COR-L47 (cell line): ENCODE results near the gene ZNF785.
"Not testable (repeated sequence)": the region's sequence is repeated elsewhere in the genome, so short reads cannot be mapped to it uniquely, and the experiment has no call there.

Source experiments
- DNase-seq: peaks from one replicate; lab custom pipeline; 2025; lab: John Stamatoyannopoulos, UW

ZNF785 gene

DNA sequence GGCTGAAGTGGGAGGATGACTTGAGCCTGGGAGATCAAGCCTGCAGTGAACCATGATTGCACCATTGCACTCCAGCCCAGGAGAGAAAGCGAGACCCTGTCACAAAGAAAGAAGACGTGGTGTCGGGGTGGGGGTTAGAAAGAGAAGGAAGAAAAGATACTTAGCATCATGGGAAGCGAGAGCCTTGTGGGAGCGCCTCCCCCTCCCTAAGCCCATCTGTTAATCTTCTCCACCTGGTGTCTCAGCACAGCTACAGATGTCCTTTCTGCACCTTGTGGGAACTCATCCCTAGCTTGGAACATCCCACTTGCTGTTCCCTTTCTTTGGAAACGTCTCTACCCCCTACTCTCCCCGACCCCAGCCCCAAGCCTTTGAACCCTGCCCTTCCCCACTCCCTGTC lies 20.0 kb downstream of the ZNF785 start:
- no peak for DNase-seq

- DNase-seq: no peak
Observed at GRCh38 chr16:30562021-30562420, 23.5 kb downstream of the ZNF785 start.

DNA sequence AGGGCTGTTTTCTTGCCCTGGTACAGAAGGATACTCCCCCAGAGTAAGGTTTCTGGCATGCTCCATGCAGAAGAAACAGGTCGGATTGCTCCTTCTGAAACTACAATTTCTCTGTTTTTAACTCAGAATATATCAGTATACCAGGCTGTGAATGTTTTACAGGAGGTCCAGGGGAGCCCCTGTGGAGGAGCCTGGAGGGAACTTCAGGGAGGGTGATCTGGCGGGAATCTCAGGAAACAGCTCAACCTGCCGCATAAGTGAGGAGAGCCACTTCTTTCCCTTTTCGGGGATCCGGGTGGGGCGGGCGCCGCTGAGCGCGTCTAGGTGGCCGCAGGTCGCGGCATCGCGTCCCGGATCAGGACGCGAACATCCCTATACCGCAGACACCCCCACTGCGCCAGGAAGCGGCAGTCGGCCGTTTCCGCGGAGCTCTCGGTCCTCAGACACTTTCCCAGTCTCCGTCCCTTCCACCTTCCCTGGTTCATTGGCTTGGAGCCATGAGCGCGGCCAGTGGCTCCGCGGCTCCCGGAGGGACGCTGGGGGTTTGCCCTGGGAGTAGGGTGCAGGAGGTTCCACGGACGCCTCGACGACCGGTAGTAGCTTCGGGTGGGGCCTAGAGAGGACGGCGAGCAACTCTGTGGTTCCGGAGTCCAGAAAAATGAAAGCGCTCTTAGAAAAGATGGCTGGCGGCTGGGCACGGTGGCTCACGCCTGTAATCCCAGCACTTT lies 24.2 kb downstream of the ZNF785 start:
- no peak for DNase-seq

DNA sequence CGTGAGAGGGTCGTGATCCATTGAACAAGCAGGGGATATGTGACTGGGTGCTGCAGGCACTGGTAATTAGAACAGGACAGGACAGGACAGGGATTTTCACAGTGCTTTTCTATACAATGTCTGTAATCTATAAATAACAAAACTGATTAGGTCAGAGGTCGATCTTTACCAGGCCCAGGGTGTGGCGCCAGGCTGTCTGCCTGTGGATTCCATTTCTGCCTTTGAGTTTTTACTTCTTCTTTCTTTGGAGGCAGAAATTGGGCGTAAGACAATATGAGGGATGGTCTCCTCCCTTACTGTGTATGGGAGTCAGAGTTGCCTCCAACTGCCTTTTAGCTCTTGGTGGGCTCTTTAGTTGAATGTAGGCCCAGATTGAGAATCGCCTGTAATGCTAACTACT lies 25.8 kb downstream of the ZNF785 start:
- no peak for DNase-seq

- DNase-seq: no peak
Observed at GRCh38 chr16:30558789-30559377, 26.6 kb downstream of the ZNF785 start.

GRCh38 chr16:30557957-30558788 lies 27.3 kb downstream of the ZNF785 start, which contains the start of gene ZNF764:
ZNF764 (minus strand) TSS chr16:30558374; CDS start chr16:30558182, 192 bp downstream.
- peak; percentile 97 for DNase-seq

DNA sequence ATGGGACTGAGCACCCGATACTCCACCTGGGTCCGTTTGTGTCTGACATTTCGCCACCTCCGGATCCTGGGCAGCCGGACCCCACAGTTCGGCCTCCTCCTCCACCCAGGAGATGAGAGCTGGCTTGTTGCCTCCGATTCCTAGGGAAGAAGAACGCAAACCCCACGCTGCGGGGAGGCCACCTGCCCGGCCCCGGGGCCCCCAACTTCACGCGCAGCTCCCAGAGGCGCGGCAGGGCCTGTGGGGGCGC lies 27.9 kb downstream of the ZNF785 start:
- no peak for DNase-seq

- DNase-seq: no peak
Observed at GRCh38 chr16:30556125-30556473, 29.4 kb downstream of the ZNF785 start.

DNA sequence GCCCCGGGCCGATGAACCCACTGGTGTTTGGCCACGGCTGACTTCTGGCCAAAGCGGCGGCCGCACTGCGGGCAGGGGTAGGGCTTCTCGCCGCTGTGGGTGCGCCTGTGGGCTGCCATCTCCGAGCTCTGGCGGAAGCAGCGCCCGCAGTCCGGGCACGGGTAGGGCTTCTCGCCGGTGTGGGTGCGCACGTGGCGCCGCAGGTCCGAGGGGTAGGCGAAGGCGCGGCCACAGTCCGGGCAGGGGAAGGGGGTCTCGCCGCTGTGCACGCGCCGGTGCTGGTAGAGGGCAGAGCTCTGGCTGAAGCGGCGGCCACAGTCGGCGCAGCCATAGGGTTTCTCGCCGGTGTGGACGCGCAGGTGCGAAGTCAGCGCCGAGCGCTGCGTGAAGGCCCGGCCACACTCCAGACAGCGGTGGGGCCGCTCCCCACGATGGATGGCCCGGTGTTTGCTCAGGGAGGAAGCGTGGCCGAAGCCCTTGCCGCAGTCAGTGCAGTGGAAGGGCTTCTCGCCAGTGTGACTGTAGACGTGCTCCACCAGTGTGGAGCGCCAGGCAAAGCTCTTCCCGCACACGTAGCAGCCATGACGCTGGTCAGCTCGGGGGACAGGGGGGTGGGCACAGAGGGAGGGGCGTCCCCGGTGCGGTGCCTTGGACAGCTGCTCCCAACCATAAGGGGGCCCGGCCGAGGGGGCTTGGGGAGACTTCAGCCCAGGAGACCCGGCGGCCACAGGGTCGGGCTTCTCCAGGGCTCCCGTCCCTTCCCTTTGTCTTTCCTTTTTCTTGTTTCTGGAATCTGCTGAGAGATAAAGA lies 30.0 kb downstream of the ZNF785 start:
- no peak for DNase-seq

DNA sequence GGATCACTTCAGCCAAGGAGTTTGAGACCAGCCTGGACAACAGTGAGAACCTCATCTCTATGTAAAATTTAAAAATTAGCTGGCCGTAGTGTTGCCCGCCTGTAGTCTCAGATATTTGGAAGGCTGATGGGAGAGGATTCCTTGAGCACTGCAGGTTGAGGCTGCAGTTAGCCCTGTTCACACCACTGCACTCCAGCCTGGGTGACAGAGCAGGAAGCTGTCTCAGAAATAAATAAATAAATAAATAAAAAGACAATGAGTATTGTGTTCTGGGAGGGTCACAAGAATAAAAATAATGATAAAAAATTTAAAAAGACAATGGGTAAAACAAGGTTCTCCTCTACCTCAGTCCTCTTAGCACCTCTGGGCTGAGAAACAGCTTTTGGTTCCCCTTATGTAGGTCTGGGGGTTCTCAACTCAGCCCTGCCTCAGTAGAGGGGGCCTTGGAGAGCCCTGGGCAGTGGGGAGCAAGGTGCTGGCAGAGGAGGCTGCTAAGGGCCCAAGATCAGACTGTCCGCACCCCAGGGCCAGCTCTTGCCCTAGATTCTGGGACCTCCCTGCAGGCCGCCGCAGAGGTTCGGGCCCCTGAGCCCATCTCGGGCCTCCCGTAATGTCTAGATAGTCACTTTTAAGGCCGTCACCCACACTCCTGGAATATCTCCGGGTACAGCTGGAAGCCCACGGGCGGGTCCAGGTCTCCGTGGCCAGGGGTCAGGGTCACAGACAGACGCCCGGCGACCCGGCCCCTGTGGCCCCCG lies 30.8 kb downstream of the ZNF785 start:
- DNase-seq: no peak

DNA sequence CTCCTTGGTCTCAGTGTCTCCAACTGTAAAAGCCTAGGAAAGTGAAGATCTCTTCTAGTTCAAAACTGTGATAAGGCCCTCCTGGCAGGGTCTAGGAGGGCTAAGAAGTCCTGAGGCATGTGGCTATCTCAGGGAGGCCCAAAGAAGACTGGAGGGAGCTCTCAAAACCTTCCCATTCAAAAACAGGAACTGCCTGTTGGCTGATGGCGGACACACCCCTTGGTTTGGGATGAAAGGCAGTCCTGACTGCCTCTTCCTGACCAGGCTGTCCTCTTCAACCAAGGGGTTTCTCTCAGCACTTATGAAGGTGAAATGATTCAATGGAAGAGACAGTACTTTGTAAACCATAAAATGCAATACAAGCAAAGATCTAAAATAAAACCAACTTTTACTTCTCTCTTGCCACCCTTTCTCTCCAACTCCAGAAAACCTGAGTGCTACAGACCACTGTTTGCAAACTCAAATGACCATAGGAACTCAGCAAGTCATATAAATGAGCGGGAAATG lies 32.1 kb downstream of the ZNF785 start:
- DNase-seq: no peak

DNA sequence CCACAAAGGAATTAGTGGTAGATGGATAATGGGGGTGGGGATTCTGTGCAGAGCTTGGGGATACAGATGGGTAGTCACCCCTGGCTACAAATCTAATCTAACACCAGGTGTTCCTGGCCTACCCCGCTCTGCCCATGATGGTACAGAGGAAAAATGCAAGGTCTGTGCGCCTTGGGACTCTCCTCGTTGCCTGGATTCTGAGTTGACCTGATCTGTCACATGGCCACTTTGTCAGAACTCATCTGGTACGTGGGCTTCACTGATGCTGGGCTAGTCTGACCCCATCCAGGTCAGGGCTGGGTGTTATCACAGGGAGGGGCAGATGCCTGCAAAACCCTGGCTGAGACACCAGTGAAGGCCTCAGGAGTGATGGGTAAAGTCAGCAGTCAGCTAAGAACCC lies 32.5 kb downstream of the ZNF785 start:
- DNase-seq: no peak

- DNase-seq: no peak
Observed at GRCh38 chr16:30551781-30552180, 33.7 kb downstream of the ZNF785 start.

- no peak for DNase-seq
Observed at GRCh38 chr16:30548416-30549253, 36.9 kb downstream of the ZNF785 start.

DNA sequence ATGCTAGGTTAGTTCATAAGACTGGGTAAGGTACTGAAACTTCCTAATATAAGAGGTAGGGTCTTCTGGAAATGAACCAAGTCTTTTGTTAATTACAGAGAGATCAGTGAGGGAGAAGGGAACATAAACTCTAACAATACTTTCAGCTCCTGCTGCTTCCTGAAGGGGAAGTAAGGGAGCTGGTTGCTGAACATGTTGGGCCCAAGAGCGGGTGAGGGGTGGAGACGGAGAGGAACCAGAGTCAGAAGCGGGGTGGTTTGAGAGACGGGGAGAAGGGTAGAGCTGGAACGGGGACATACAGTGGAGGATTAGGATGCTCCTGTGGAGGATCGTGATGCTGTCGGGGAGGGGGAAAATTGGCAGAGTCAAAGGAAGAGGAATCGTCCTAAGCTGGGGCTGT lies 39.4 kb downstream of the ZNF785 start:
- DNase-seq: no peak

DNA sequence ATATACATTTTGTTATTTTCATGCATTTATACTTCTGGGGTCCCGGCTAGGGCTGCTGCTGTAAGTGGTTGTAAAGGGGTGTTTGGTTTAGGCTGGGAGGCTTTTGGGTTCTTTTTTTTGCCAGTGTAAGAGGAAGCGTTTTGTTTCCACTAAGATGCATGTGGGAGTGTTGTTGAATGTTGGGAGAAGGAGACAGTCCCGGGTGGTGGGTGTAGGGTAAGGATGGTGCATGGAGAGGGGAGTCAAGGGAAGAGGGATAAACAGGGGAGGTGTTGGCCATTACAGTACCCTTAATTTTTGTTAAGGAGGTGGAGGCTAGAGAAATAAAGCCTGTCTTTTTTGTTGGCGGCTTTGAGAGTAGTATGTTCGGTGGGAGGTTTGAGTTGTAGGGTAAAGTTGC lies 42.4 kb downstream of the ZNF785 start:
- no peak for DNase-seq

- DNase-seq: no peak
Observed at GRCh38 chr16:30541502-30542329, 43.8 kb downstream of the ZNF785 start.

- DNase-seq: not testable (repeated sequence)
Observed at GRCh38 chr16:30540916-30541464, 44.5 kb downstream of the ZNF785 start.

GRCh38 chr16:30539986-30540526 lies 45.4 kb downstream of the ZNF785 start:
- DNase-seq: not testable (repeated sequence)
